Heart right ventricle (tissue), 16 donors: ENCODE measurements around the gene AGER. TPM values are rescaled to one million over a fixed set of nuclear protein-coding genes. Genes with fewer than 3 reads are reported as not detected.
A peak's percentile ranks its signal among the peaks of the same experiment; 100 is the strongest.

ENCODE experiments used
- ATAC-seq, 8 donors: fragments of 200-7000 bp; cut with Tn5 transposase; one replicate each; pipeline ENCODE4 v1.9.1; 2020; ENCODE audit warnings: mild to moderate bottlenecking in 8 of 8, moderate library complexity in 8 of 8, moderate number of reproducible peaks in 1 of 8
- DNase-seq, 2 donors: peaks; one replicate each; pipeline ENCODE4 v3.0.0-alpha.2; 2020
- H3K27ac ChIP-seq, 10 donors: fragments of 200-600 bp; sonication (generic) in 2 of 10; one replicate each; pipeline versions ENCODE4 v1.5.0 to v1.8.0; 2020 to 2022; ENCODE audit warnings: mild to moderate bottlenecking in 3 of 10
- H3K27me3 ChIP-seq, 7 donors: fragments of 200-600 bp; one replicate each; pipeline ENCODE4 v1.8.0; 2021 to 2022; ENCODE audit warnings: mild to moderate bottlenecking in 2 of 7
- H3K36me3 ChIP-seq, 9 donors: fragments of 200-600 bp; sonication (generic) in 1 of 9; one replicate each; pipeline versions ENCODE4 v1.5.0 to v1.8.0; 2020 to 2022; ENCODE audit warnings: mild to moderate bottlenecking in 2 of 9
- H3K4me1 ChIP-seq, 9 donors: fragments of 200-600 bp; sonication (generic) in 1 of 9; one replicate each; pipeline versions ENCODE4 v1.5.0 to v1.8.0; 2020 to 2022; ENCODE audit warnings: mild to moderate bottlenecking in 4 of 9
- H3K4me3 ChIP-seq, 10 donors: fragments of 200-600 bp; sonication (generic) in 2 of 10; one replicate each; pipeline versions ENCODE4 v1.5.0 to v1.8.0; 2020 to 2022; ENCODE audit warnings: mild to moderate bottlenecking in 7 of 10, moderate library complexity in 2 of 10
- H3K9me3 ChIP-seq, 11 donors: fragments of 200-600 bp in 10 of 11; sonication (generic) in 2 of 11; one replicate each; pipeline versions ENCODE4 v1.5.0 to v1.8.0; 2013 to 2022; ENCODE audit warnings: mild to moderate bottlenecking in 2 of 11, control low read depth in 1 of 11, moderate library complexity in 1 of 11
- CTCF ChIP-seq, 9 donors: fragments of 200-600 bp; sonication (generic) in 2 of 9; IDR thresholded peaks; one replicate each; pipeline versions ENCODE4 v1.5.0 to v1.8.0; 2021 to 2022; ENCODE audit warnings: antibody characterized with exemption in 9 of 9, mild to moderate bottlenecking in 5 of 9, moderate library complexity in 1 of 9
- WGBS, 2 donors: extraction: QIAGEN DNeasy Blood & Tissue Kit; methylation state at CpG; one replicate each; pipeline ENCODE4 v1.1.7; 2013; ENCODE audit warnings: inconsistent platforms in 1 of 2; 5-methylcytosine and 5-hydroxymethylcytosine counted together
- intact Hi-C, 10 donors: fragments of 100-400 bp; cut with DNase I; formaldehyde crosslinking; loops; one replicate each; pipeline versions ENCODE4 v1.11.1 to v1.14.2; 2022
- polyA plus RNA-seq, 2 donors: library from polyadenylated mRNA; stranded (reverse); fragments of 200-250 nt; gene quantifications; one replicate each; pipeline ENCODE4 v1.2.3, GENCODE V29; 2013
- total RNA-seq, 10 donors: library from RNA; stranded (reverse); fragmentation: NEBNext Ultra II Directional in 3 of 10; extraction: Animal tissue kit (Norgen Biotek cat#: 25700) in 3 of 10; gene quantifications; one replicate each; pipeline versions ENCODE4 v1.2.1 to v1.2.4, GENCODE V29; 2021 to 2023
- donor health status: Arrhythmogenic right ventricular cardiomyopathy.
- donor health status: ischemic (EF 13 %, LVEDD 7.1; RV severe dilation, severe dysfunction).
- donor health status: healthy with polysubstance abuse.
- donor health status: DM: no; HTN: yes; CAD: no.
- donor health status: DM: no; HTN: no; CAD: no.
- donor health status: ischemic (EF 25% LVEDD 6.9; RV normal size, moderate dysfunction).
- donor health status: ischemic (EF 25% LVEDD 5.7; RV mildly dilated, moderate dysfunction).
- donor health status: healthy.
- donor health status: DM: yes; HTN: yes; CAD: no.
- donor health status: Ischemic cardiomyopathy.
- donor health status: ischemic (EF 35%, LVEDD 5.7; RV mildly dilated, moderate dysfunction).
- donor health status: nonischemic (EF 11% LVEDD 7.7; RV severe dilation, severe dysfunction).
- donor health status: DM: yes; HTN: yes; CAD: no.
- donor health status: PGD.
- donor health status: ischemic (EF 29% LVEDD 5.4; RV normal size, mild dysfunction).
- donor health status: nonischemic (EF 23%, LVEDD 6.1; RV moderate dilation, normal function).

Gene AGER
- total and polyA plus RNA-seq, 12 donors, result 0.75 to 5.5 (median 3.1) TPM

- TF ChIP-seq CTCF (IDR thresholded peaks at IDR 0.05), result no peak
- 83 to 86% methylated on average over 9 of the region's 9 CpGs for WGBS, 2 donors
- Histone ChIP-seq H3K36me3 (peaks cover 0 to 97% (median 5%) of the 10 kb centered on the region in 9 donors), H3K27ac (no peak overlapping the region), H3K27me3 (peaks cover 0 to 10% (median 0%) of the 10 kb centered on the region in 7 donors), H3K4me1 (peaks cover 0 to 9% (median 0%) of the 10 kb centered on the region in 9 donors), H3K9me3 (no peaks in the 10 kb centered on the region), H3K4me3 (no peak overlapping the region)
- ATAC-seq, result no peak
- no peak for DNase-seq
- intact Hi-C loops, result no loop called here
Observed at GRCh38 chr6:32203426-32204267, 19.6 kb upstream of the AGER start.

- Histone ChIP-seq H3K4me1 (peaks cover 2 to 17% (median 6%) of the 10 kb centered on the region in 9 donors), H3K27me3 (peaks cover 0 to 10% (median 0%) of the 10 kb centered on the region in 7 donors), H3K9me3 (no peaks in the 10 kb centered on the region), H3K36me3 (peaks cover 0 to 94% (median 5%) of the 10 kb centered on the region in 9 donors), H3K4me3 (no peak overlapping the region), H3K27ac (no peak overlapping the region)
- 88 to 89% methylated on average over 9 of the region's 9 CpGs for WGBS, 2 donors
- no peak for DNase-seq
- intact Hi-C loops, result no loop called here
- TF ChIP-seq CTCF (IDR thresholded peaks at IDR 0.05), result no peak
- ATAC-seq, result no peak
Observed at GRCh38 chr6:32202186-32202585, 18.1 kb upstream of the AGER start.

- no peak overlapping the region for H3K27ac ChIP-seq
- no peak for TF ChIP-seq CTCF (IDR thresholded peaks at IDR 0.05)
- peaks cover 0 to 87% (median 5%) of the 10 kb centered on the region in 9 donors for H3K36me3 ChIP-seq
- no peaks in the 10 kb centered on the region for H3K9me3 ChIP-seq
- intact Hi-C loops, result no loop called here
- peaks cover 6 to 29% (median 14%) of the 10 kb centered on the region in 9 donors for H3K4me1 ChIP-seq
- 91% methylated on average over 13 of the region's 13 CpGs for WGBS, 2 donors
- DNase-seq, result no peak
- H3K4me3 ChIP-seq, result no peak overlapping the region
- ATAC-seq, result no peak
- H3K27me3 ChIP-seq, result peaks cover 0 to 10% (median 0%) of the 10 kb centered on the region in 7 donors
Observed at GRCh38 chr6:32200711-32201475, 16.8 kb upstream of the AGER start.

- no peaks in the 10 kb centered on the region for H3K9me3 ChIP-seq
- DNase-seq, result no peak
- peaks cover 0 to 10% (median 0%) of the 10 kb centered on the region in 7 donors for H3K27me3 ChIP-seq
- no peak for ATAC-seq
- 77 to 85% methylated on average over 17 of the region's 17 CpGs for WGBS, 2 donors
- TF ChIP-seq CTCF (IDR thresholded peaks at IDR 0.05), result no peak
- no peak overlapping the region for H3K4me3 ChIP-seq
- H3K4me1 ChIP-seq, result peaks cover 6 to 41% (median 26%) of the 10 kb centered on the region in 9 donors
- intact Hi-C loops, result loop anchor here in 2 of 10 donors (5.0 kb wide), 2 partner anchors 43 to 773 kb away; no protein-coding TSS in a partner anchor
- peak overlapping the region in 5 of 10 donors; percentile 98 to 100 (median 100) for H3K27ac ChIP-seq
- H3K36me3 ChIP-seq, result peaks cover 0 to 77% (median 5%) of the 10 kb centered on the region in 9 donors
Observed at GRCh38 chr6:32198866-32199265, 14.8 kb upstream of the AGER start.
